Nephron (organoid): ENCODE results near the gene LRRN4CL.
A peak's percentile ranks its signal among the peaks of the same experiment; 100 is the strongest.

Experiments used
- H3K27ac Mint-ChIP-seq, 3 experiments: 2 replicates each; pipeline ENCODE4 v1.8.0; 2020; ENCODE audit warnings: mixed read lengths in 3 of 3, mild to moderate bottlenecking in 2 of 3, moderate library complexity in 1 of 3
- H3K27me3 Mint-ChIP-seq: 2 replicates; pipeline ENCODE4 v1.8.0; 2021; ENCODE audit warnings: low read depth, mild to moderate bottlenecking, moderate library complexity, mixed read lengths
- H3K36me3 Mint-ChIP-seq: 2 replicates; pipeline ENCODE4 v1.8.0; 2020; ENCODE audit warnings: low read depth, mixed read lengths
- H3K4me1 Mint-ChIP-seq: 2 replicates; pipeline ENCODE4 v1.8.0; 2020; ENCODE audit warnings: mixed read lengths
- H3K4me3 Mint-ChIP-seq, 3 experiments: 2 replicates each; pipeline ENCODE4 v1.8.0; 2020; ENCODE audit warnings: mild to moderate bottlenecking in 3 of 3, mixed read lengths in 3 of 3, moderate library complexity in 2 of 3
- H3K9me3 Mint-ChIP-seq: 2 replicates; pipeline ENCODE4 v1.8.0; 2020; ENCODE audit warnings: mixed read lengths
- CTCF ChIP-seq, 3 experiments: fragments of 200-600 bp; sonication (generic); IDR thresholded peaks; one replicate each; pipeline ENCODE4 v1.5.0; 2021; ENCODE audit warnings: antibody characterized with exemption in 3 of 3; ENCODE audit not compliant: unreplicated experiment in 3 of 3

Gene LRRN4CL

DNA sequence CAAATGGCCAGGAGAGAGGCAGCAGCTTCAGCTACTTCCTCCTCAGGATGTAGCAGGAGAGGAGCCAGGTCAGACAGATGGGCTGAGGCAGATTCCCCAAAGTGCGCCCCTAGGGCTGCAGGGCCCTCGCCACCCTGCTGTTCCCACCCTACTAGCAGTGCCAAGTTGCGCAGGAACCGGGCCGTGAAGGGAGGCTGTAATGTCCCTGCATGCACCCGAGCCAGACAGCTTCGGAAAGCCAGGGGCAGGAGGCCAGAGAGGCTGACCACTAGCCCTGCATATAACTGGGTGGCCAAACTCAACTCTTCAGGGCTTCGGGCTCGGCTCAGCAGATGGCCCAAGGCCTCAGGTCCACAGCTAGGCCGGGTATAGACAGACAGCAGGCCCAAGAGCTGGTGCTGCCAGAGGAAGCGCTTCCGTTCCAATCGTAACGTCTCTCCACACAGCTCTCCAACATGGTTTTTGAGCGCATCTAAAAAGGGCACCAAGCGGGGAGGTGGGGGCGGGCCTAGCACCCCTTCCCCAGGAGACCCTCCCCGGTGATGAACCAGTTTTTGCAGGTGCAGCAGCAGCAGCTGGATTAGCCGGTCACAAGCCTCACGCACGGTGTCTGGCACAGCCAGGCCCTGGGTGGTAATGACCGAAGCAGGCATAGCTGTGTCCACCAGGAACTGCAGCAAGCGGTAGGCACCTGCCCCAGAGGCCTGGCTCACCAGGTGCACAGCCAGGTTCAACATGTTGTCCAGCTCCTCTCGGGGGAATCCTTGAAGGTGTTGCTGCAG lies 41.0 kb downstream of the LRRN4CL start:
- Mint-ChIP-seq H3K4me3 (no peak overlapping the region), H3K4me1 (peaks cover 25% of the 10 kb centered on the region), H3K27me3 (no peaks in the 10 kb centered on the region), H3K9me3 (no peaks in the 10 kb centered on the region), H3K27ac (no peak overlapping the region), H3K36me3 (peaks cover 12% of the 10 kb centered on the region)
- no peak for TF ChIP-seq CTCF (IDR thresholded peaks at IDR 0.05; ENCODE audit: unreplicated experiment in 3 of 3)

DNA sequence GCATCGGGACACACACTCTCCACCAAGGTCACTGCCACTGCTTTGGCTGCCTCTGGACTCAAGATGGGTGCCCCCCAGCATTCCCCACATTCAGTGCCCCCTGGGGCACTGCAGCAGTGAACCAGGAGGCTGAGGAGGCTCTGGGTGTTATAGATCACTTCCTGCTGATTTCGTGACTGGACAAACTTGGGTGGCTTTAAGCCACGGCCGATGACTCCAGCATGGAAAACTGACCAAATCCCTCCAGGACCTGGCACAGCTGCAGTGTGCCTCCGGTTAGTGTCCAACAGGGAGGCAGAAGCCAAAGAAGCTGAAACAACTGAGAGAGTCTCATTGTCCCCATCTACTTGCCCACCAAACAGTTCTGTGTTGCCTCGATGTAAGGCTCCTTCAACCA lies 41.7 kb downstream of the LRRN4CL start:
- H3K4me1 Mint-ChIP-seq: peaks cover 20% of the 10 kb centered on the region
- peaks cover 12% of the 10 kb centered on the region for H3K36me3 Mint-ChIP-seq
- no peak overlapping the region for H3K27ac Mint-ChIP-seq
- H3K27me3 Mint-ChIP-seq: no peaks in the 10 kb centered on the region
- TF ChIP-seq CTCF (IDR thresholded peaks at IDR 0.05; ENCODE audit: unreplicated experiment in 3 of 3): no peak
- H3K4me3 Mint-ChIP-seq: peak overlapping the region; percentile 29 to 34 (median 30)
- H3K9me3 Mint-ChIP-seq: no peaks in the 10 kb centered on the region

- no peaks in the 10 kb centered on the region for H3K9me3 Mint-ChIP-seq
- H3K4me3 Mint-ChIP-seq: peak overlapping the region; percentile 98 to 100 (median 99)
- no peak for TF ChIP-seq CTCF (IDR thresholded peaks at IDR 0.05; ENCODE audit: unreplicated experiment in 3 of 3)
- peak overlapping the region; percentile 85 to 99 (median 94) for H3K27ac Mint-ChIP-seq
- H3K36me3 Mint-ChIP-seq: peaks cover 12% of the 10 kb centered on the region
- no peaks in the 10 kb centered on the region for H3K27me3 Mint-ChIP-seq
- peaks cover 15% of the 10 kb centered on the region for H3K4me1 Mint-ChIP-seq
Measured at GRCh38 chr11:62646825-62647608, 42.3 kb downstream of the LRRN4CL start.

DNA sequence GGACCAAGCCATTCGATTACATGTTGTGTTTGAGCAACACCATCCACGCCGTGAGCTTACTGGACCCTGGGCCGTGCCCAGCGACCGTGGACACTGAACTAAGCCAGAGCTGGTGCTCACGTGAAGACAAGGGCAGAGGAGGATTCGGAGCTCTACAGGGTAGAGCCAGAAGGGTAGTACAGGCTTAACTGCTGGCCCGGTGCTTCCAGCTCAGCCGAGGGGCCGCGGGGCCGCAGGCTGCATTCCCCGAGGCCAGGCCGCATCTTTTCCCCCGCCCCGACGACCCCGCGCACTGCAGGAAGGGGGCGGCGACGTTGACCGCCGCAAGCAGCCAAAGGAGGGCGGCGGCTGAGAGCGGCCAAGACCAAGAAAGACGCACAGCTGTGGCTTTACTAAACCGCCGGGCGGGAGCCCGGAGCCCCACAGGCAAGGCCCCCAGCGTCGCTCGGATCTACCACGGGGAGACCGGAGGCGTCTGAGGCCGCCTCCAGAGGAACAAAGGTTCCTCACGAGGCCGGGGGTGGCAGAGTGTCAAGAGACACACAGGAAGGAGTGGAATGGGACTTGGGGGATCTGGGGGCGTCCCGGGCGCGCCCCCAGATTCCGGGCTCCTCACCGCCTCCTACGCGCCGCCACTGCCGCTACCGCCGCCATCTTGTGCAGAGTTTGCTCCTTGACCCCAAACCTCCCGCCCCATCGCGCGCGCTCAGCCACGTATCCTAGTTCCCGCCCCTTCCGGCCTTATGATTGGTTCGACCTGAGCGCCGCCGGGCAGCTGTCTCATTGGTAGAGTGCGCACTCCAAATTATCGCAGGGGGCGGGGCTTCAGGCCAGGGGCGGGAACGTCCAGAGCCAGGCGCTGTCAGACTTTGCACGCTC lies 43.1 kb downstream of the LRRN4CL start, which contains the start of gene GANAB:
GANAB (minus strand) TSS at position 668 of the 879 bp plus-strand sequence; CDS start at position 654, 14 bp downstream.
- Mint-ChIP-seq H3K4me1 (peaks cover 15% of the 10 kb centered on the region), H3K27me3 (no peaks in the 10 kb centered on the region), H3K4me3 (peak within 1 kb of the TSS; percentile 98 to 100 (median 99)), H3K27ac (peak within 1 kb of the TSS; percentile 85 to 99 (median 94)), H3K36me3 (peaks cover 16% of the 10 kb centered on the region), H3K9me3 (no peaks in the 10 kb centered on the region)
- peak in 1 of 3 experiments; percentile 13 for TF ChIP-seq CTCF (IDR thresholded peaks at IDR 0.05; ENCODE audit: unreplicated experiment in 3 of 3)

GRCh38 chr11:62645671-62645945 lies 43.7 kb downstream of the LRRN4CL start:
- peak overlapping the region; percentile 98 to 100 (median 99) for H3K4me3 Mint-ChIP-seq
- peak overlapping the region; percentile 85 to 99 (median 94) for H3K27ac Mint-ChIP-seq
- no peak for TF ChIP-seq CTCF (IDR thresholded peaks at IDR 0.05; ENCODE audit: unreplicated experiment in 3 of 3)
- H3K27me3 Mint-ChIP-seq: no peaks in the 10 kb centered on the region
- H3K9me3 Mint-ChIP-seq: no peaks in the 10 kb centered on the region
- peaks cover 21% of the 10 kb centered on the region for H3K36me3 Mint-ChIP-seq
- peaks cover 15% of the 10 kb centered on the region for H3K4me1 Mint-ChIP-seq
